HG03139 (cell line): Measurements from ENCODE around the gene SLC7A1.
A peak's percentile ranks its signal among the peaks of the same experiment; 100 is the strongest.

ENCODE experiments used
- ATAC-seq: cut with Tn5 transposase; IDR thresholded peaks from one replicate; pipeline ENCODE4 v1.9.1; 2021; ENCODE audit not compliant: unreplicated experiment

Gene SLC7A1

GRCh38 chr13:29562786-29563438 is 32.6 kb downstream of the SLC7A1 start:
- ATAC-seq = no peak

- ATAC-seq = no peak
Observed at GRCh38 chr13:29561918-29562317, 33.6 kb downstream of the SLC7A1 start.

GRCh38 chr13:29556742-29557141 is 38.7 kb downstream of the SLC7A1 start:
- ATAC-seq = no peak

GRCh38 chr13:29551214-29551613 is 44.3 kb downstream of the SLC7A1 start:
- ATAC-seq = no peak

GRCh38 chr13:29550430-29550988 is 45.0 kb downstream of the SLC7A1 start:
- no peak for ATAC-seq

GRCh38 chr13:29548722-29549121 is 46.8 kb downstream of the SLC7A1 start:
- no peak for ATAC-seq

- ATAC-seq = no peak
Observed at GRCh38 chr13:29547153-29547552, 48.3 kb downstream of the SLC7A1 start.

- no peak for ATAC-seq
Observed at GRCh38 chr13:29546662-29547061, 48.8 kb downstream of the SLC7A1 start.

GRCh38 chr13:29545988-29546387 is 49.5 kb downstream of the SLC7A1 start:
- no peak for ATAC-seq

GRCh38 chr13:29543230-29544215 is 52.0 kb downstream of the SLC7A1 start:
- ATAC-seq = peak; percentile 85

- ATAC-seq = no peak
Observed at GRCh38 chr13:29542381-29542780, 53.1 kb downstream of the SLC7A1 start.

- ATAC-seq = no peak
Observed at GRCh38 chr13:29541400-29541799, 54.1 kb downstream of the SLC7A1 start.

GRCh38 chr13:29540799-29541198 is 54.7 kb downstream of the SLC7A1 start:
- ATAC-seq = no peak

GRCh38 chr13:29540334-29540733 is 55.2 kb downstream of the SLC7A1 start:
- no peak for ATAC-seq

GRCh38 chr13:29539856-29540255 is 55.6 kb downstream of the SLC7A1 start:
- ATAC-seq = no peak

GRCh38 chr13:29538652-29539040 is 56.8 kb downstream of the SLC7A1 start:
- no peak for ATAC-seq

- no peak for ATAC-seq
Observed at GRCh38 chr13:29537736-29538651, 57.5 kb downstream of the SLC7A1 start.

GRCh38 chr13:29536853-29537252 is 58.6 kb downstream of the SLC7A1 start:
- ATAC-seq = no peak

GRCh38 chr13:29535663-29536655 is 59.5 kb downstream of the SLC7A1 start:
- no peak for ATAC-seq

GRCh38 chr13:29534083-29534482 is 61.4 kb downstream of the SLC7A1 start:
- ATAC-seq = no peak
